NB4 (cell line): Measurements from ENCODE around the gene CFAP45.

Source experiments
- POLR2A ChIP-seq: IDR thresholded peaks from 2 replicates; pipeline ENCODE4 v1.6.1; 2011; ENCODE audit warnings: mild to moderate bottlenecking; ENCODE audit not compliant: insufficient read length; ENCODE audit errors: extremely low read depth
- TF ChIP-seq, protein P1 (sequence below): IDR thresholded peaks from one replicate; pipeline ENCODE4 v1.5.1; 2012; ENCODE audit warnings: low read depth, low read length

DNA sequence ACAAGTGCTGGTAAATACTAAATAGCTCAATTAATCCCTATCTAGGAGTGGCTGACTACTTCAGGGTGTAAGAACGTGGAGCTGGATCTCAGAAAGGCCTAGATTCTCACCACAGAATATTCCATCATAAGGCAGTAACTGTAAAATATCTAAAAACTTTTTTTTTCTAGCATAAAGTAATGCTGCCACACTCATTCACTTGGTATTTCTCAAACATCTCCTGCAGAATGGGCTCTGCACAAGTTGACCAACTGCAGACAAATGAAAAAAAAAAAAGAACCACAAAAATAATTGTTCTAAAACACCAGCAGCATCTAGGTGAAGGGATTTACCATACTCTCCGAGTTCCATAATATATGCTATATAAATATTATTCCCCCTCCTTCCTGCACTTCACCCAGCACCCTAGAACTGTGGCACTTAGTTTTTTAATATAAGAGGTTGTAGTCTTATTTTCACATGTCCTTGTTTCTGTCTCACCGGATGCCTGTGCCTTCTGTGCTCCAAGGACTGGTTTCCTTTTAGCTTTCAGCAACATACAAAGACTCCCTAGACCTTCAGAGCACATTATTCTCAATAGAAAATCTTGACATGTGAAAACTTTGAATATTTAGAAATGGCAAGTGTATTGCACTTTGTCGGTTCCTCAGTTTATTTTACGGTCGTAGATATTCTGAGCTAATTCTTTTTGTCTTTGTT, 46.4 kb downstream of the CFAP45 start:
- TF ChIP-seq, protein P1, sequence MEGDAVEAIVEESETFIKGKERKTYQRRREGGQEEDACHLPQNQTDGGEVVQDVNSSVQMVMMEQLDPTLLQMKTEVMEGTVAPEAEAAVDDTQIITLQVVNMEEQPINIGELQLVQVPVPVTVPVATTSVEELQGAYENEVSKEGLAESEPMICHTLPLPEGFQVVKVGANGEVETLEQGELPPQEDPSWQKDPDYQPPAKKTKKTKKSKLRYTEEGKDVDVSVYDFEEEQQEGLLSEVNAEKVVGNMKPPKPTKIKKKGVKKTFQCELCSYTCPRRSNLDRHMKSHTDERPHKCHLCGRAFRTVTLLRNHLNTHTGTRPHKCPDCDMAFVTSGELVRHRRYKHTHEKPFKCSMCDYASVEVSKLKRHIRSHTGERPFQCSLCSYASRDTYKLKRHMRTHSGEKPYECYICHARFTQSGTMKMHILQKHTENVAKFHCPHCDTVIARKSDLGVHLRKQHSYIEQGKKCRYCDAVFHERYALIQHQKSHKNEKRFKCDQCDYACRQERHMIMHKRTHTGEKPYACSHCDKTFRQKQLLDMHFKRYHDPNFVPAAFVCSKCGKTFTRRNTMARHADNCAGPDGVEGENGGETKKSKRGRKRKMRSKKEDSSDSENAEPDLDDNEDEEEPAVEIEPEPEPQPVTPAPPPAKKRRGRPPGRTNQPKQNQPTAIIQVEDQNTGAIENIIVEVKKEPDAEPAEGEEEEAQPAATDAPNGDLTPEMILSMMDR, result no peak
- TF ChIP-seq POLR2A, result no peak
